Stimulated activated CD8-positive, alpha-beta memory T cell treated with anti-CD3 and anti-CD28 coated beads, Interleukin-7, amount 100 ng/mL, for 4 hours (primary cell): ENCODE measurements around the gene LRRC70.

Source experiments
- DNase-seq, 2 donors: peaks; one replicate each; pipeline ENCODE4 v3.0.0-alpha.2; 2020; ENCODE audit warnings: low read depth in 2 of 2

LRRC70 gene

GRCh38 chr5:62575066-62575465, 3.6 kb upstream of the LRRC70 start:
- DNase-seq: no peak

DNA sequence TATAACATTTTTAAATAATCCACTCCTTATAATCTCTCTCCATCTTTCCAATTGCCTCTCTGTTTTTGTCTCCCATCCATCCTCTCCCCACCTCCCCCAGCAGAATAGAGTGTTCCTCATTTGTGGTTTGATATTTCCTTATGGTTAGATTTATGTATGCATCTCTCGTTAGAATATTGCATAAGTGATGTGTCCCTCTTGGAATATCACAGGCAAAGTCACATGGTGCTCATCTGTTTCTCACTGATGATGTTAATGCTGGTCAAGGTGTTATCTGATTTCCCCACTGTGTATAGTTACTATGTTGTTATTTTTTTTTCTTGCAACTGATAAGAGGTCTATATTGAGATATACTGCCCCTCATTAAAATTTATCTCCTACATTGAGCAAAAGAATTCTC, 3.1 kb upstream of the LRRC70 start:
- no peak for DNase-seq

DNA sequence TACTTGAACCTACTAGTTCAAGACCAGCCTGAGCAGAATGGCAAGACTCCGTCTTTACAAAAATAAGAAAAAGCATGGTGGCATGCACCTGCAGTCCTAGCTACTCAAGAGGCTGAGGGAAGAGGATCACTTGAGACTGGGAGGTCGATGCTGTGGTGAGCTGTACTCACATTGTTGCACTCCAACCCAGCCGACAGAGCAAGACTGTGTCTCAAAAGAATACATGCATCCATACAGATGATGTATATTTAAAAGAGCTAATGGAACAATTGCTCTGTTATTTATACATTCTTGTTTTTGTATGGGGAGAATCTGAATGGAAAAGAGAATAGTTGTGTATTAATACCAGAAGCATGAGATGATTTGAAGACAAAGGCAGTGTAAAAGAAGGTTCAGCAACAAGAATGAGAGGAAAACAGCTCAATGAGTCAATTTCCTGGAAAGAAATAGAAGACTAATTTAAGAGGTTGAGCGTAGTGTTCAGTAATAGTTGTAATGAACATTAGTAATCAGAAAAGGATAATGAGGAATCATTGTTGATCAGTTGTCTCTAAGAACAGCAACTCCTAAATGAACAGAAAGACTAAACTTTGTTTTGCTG, 1.9 kb upstream of the LRRC70 start:
- DNase-seq: no peak

DNA sequence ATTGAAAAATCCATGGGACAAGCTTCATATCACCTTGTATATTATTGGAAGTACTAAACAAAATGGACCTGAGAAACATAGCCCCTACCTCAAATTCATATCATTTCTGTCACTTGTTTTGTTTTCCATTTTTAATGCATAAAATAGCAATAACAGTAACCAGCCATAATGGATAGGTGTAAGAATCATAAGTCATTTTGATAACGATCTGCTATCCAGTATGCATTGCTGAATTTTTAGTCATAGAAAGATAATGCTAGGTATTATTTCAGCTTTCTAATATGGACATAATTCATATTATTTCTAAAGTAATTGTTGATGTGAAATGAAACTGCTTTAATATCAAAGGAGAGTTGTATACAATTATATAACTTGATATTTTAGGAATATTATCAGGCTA, 1.1 kb upstream of the LRRC70 start:
- DNase-seq: no peak

DNA sequence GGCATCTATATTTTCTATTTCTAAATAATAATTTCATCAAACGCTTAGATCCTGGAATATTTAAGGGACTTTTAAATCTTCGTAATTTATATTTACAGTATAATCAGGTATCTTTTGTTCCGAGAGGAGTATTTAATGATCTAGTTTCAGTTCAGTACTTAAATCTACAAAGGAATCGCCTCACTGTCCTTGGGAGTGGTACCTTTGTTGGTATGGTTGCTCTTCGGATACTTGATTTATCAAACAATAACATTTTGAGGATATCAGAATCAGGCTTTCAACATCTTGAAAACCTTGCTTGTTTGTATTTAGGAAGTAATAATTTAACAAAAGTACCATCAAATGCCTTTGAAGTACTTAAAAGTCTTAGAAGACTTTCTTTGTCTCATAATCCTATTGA, 1.1 kb downstream of the LRRC70 start:
- no peak for DNase-seq

DNA sequence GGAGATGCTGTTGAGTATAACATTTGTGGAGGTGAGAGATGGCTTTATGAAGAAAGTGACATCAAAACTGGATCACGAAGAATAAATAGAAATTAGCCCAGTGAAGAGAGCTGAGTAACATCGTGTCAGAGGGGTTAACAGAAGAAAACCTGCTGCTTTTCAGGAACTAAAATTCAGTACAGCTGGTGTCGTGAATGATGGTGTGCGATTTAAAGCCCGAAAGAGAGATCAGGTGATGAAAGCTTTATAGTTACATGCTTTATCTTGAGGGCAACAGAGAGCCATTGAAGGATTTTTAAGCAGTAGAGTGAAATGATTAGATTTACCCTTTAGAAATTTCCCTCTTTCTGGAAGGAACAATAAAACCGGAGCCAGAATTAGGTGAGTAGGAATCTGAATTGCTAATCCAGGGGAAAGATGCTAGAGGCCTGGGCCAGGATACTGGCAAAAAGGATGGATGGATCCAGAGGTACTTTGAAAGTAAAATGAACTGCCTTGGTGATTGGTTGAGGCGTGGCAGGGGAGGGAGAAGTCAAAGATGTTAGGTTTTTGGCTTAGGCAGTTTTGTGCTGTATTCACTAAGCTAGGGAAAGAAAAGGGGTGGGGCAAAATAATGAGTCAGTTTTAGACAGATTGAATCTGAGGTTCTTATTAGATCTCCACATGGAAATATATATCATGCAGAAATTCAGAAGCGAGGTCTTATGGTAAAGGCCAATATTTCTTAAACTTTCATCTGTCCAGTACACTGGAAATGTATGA, 3.4 kb downstream of the LRRC70 start:
- no peak for DNase-seq

DNA sequence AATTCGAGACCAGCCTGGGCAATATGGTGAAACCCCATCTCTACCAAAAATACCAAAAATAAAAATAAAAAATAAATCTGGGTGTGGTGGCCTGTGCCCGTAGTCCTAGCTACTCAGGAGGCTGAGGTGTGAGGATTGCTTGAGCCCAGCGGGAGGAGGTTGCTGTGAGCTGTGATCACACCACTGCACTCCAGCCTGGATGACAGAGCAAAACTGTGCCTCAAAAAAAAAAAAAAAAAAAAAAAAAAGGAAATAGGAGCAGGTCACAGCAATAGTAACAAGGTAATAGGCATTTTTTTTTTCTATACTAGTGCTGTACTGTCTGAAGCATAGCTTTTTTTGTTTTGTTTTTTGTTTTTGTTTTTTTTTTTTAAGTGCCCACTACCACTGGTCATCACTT, 5.8 kb downstream of the LRRC70 start:
- no peak for DNase-seq

GRCh38 chr5:62585306-62585705, 6.7 kb downstream of the LRRC70 start:
- no peak for DNase-seq

DNA sequence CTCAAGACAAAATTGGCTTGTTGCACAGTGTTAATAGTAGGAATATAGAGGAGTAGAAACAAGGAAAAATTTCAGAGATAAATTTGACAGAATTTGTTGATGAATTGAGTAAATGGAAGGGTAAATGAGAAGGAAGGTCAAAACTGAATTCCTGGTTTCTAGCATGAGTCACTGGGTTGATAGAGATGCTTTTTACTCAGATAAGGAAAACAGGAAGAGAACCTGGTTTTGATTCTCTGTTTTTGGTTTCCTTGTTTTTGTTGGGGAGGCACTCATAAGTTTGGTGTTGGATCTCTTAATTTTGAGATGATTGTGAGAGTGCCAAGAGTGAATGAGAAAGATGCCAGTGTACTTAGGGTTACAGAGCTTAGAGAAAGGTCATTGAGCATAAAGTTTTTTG, 7.1 kb downstream of the LRRC70 start:
- no peak for DNase-seq

GRCh38 chr5:62587737-62588136, 9.1 kb downstream of the LRRC70 start:
- no peak for DNase-seq

- no peak for DNase-seq
Measured at GRCh38 chr5:62588668-62589067, 10.0 kb downstream of the LRRC70 start.

DNA sequence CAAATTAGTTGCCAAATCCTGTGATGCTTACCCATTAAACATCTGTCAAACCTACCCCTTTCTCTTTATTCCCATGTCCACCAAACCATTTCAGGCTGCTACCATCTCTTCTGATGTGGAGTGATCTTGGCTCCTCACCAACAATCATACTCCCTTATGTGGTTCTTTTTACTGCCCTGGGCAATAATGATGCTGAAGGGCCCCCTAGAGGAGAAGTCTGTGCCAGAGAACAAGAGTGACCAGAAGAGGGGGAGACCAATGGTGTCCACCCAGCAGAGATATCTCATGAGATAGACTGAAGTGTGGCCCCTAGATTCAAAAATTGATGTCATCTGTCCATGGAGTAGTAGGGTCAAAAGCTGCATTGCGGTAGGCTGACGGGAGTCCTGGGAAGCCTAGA, 10.9 kb downstream of the LRRC70 start:
- DNase-seq: no peak

DNA sequence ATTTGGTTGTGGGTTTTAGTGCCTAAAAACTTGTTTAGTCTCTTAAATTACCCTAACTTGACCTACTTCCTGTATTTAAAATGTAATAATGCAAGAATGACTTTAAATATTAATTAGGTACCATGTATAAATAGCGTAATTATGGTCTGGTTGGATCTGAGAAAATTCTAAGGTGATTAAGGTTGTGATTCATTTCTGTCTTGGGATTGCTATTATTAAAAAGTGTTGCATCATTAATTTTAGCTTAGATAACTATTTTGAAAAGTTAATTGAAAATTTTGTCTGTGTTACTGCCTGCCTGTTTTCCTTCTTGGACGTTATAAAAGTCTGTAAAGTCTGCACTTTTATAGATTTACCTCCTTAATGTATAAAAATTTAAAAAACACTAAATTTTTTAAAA, 11.8 kb downstream of the LRRC70 start:
- DNase-seq: no peak

DNA sequence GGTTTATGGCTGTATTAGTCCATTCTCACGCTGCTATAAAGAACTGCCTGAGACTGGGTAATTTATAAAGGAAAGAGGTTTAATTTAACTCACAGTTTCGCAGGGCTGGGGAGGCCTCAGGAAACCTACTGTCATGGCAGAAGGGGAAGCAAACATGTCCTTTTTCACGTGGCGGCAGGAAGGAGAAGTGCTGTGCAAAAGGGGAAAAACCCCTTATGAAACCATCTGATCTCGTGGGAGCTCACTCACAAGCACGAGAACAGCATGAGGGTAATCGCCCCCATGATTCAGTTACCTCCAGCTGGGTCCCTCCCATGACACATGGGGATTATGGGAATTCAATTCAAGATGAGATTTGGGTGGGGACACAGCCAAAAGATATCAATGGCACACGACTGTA, 13.9 kb downstream of the LRRC70 start:
- DNase-seq: no peak

DNA sequence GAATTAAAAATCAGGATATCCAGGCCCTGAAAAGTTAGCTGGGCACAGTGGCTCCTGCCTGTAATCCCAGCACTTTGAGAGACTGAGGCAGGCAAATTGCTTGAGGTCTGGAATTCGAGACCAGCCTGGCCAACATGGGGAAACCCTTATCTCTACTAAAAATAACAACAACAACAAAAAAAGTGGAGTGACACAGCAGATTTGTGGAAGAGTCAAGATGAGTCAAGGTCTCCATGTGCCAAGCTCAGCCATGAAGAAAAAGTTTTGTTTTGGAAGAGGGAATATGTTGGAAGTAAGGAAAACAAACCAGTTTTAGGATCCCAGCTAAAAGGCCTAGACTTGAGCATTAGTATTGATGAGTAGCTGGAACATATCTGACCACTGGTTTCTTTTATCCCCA, 14.7 kb downstream of the LRRC70 start:
- no peak for DNase-seq

GRCh38 chr5:62594364-62594984, 15.9 kb downstream of the LRRC70 start:
- no peak for DNase-seq

- no peak for DNase-seq
Measured at GRCh38 chr5:62596096-62596495, 17.5 kb downstream of the LRRC70 start.

GRCh38 chr5:62596691-62597090, 18.1 kb downstream of the LRRC70 start:
- no peak for DNase-seq

GRCh38 chr5:62597314-62597713, 18.7 kb downstream of the LRRC70 start:
- no peak for DNase-seq

GRCh38 chr5:62600560-62601252, 22.1 kb downstream of the LRRC70 start:
- DNase-seq: no peak

DNA sequence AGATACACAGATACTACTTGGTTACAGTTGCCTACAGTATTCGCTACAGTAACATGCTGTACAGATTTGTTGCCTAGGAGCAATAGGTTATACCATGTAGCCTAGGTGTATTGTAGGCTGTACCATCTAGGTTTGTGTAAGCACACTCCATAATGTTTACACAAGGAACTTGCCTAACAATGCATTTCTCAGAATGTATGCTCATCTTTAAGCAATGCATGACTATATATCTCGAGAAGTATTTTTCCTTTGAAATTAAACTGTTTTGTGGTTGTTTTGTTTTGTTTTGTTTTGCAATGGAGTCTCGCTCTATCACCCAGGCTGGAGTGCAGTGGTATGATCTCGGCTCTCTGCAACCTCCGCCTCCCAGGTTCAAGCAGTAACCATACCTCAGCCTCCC, 25.3 kb downstream of the LRRC70 start:
- no peak for DNase-seq

DNA sequence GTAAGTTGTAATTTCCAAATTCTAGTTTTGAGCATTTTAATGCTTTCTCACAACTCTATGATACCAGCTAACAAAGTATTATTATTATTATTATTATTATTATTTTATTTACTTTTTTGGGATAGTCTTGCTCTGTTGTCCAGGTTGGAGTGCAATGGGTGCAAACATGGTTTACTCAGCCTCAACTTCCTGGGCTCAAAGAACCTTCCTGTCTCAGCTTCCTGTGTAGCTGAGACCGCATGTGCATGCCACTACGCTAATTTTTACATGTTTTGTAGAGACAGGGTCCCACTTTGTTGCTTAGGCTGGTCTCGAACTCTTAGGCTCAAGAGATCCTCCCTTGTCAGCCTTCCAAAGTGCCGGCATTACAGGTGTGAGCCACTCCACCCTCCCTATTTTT, 27.0 kb downstream of the LRRC70 start:
- no peak for DNase-seq

- DNase-seq: no peak
Measured at GRCh38 chr5:62606878-62607277, 28.3 kb downstream of the LRRC70 start.
